Chondrocyte (in vitro differentiated cells): ENCODE data around the gene CHMP1B. TPM values are rescaled to one million over a fixed set of nuclear protein-coding genes. Genes with fewer than 3 reads are reported as not detected.

ENCODE experiments used
- DNase-seq: peaks from one replicate; pipeline ENCODE4 v3.0.0; 2021; ENCODE audit warnings: mixed read lengths, low spot score
- H3K27ac Mint-ChIP-seq: one replicate; pipeline ENCODE4 v1.8.0; 2021; ENCODE audit warnings: mild to moderate bottlenecking, moderate library complexity, mixed read lengths; ENCODE audit not compliant: unreplicated experiment
- H3K27me3 Mint-ChIP-seq: 2 replicates; pipeline ENCODE4 v1.8.0; 2021; ENCODE audit warnings: low read depth, mixed read lengths
- H3K36me3 Mint-ChIP-seq: 2 replicates; pipeline ENCODE4 v1.8.0; 2021; ENCODE audit warnings: low read depth, mixed read lengths
- H3K4me1 Mint-ChIP-seq: 2 replicates; pipeline ENCODE4 v1.8.0; 2021; ENCODE audit warnings: low read depth, mild to moderate bottlenecking, mixed read lengths
- H3K4me3 Mint-ChIP-seq: one replicate; pipeline ENCODE4 v1.8.0; 2021; ENCODE audit warnings: mild to moderate bottlenecking, moderate library complexity, mixed read lengths; ENCODE audit not compliant: unreplicated experiment
- H3K9me3 Mint-ChIP-seq: 2 replicates; pipeline ENCODE4 v1.8.0; 2021; ENCODE audit warnings: low read depth, mixed read lengths
- CTCF ChIP-seq: fragments of 200-600 bp; sonication (generic); IDR thresholded peaks from 2 replicates; pipeline ENCODE4 v1.5.0; 2021; ENCODE audit warnings: antibody characterized with exemption, mild to moderate bottlenecking, moderate library complexity
- total RNA-seq: library from RNA; stranded (reverse); gene quantifications from 3 replicates; pipeline ENCODE4 v1.2.1, GENCODE V29; 2021

The CHMP1B gene
- total RNA-seq, 1 donor from 2014 or later: 32.5 TPM

GRCh38 chr18:11873670-11874340, 22.6 kb downstream of the CHMP1B start:
- no peak overlapping the region for H3K27ac Mint-ChIP-seq
- H3K4me3 Mint-ChIP-seq: no peak overlapping the region
- H3K27me3 Mint-ChIP-seq: no peaks in the 10 kb centered on the region
- H3K4me1 Mint-ChIP-seq: no peaks in the 10 kb centered on the region
- H3K36me3 Mint-ChIP-seq: peaks cover 4% of the 10 kb centered on the region
- no peak for DNase-seq
- TF ChIP-seq CTCF: no peak
- H3K9me3 Mint-ChIP-seq: peaks cover 3% of the 10 kb centered on the region

- TF ChIP-seq CTCF: no peak
- H3K27ac Mint-ChIP-seq: no peak overlapping the region
- DNase-seq: no peak
- peaks cover 3% of the 10 kb centered on the region for H3K9me3 Mint-ChIP-seq
- no peak overlapping the region for H3K4me3 Mint-ChIP-seq
- H3K36me3 Mint-ChIP-seq: peaks cover 4% of the 10 kb centered on the region
- H3K4me1 Mint-ChIP-seq: no peaks in the 10 kb centered on the region
- H3K27me3 Mint-ChIP-seq: no peaks in the 10 kb centered on the region
Measured at GRCh38 chr18:11874676-11875075, 23.5 kb downstream of the CHMP1B start.

- no peak for TF ChIP-seq CTCF
- DNase-seq: no peak
- Mint-ChIP-seq H3K27ac (no peak overlapping the region), H3K36me3 (peaks cover 6% of the 10 kb centered on the region), H3K4me1 (no peaks in the 10 kb centered on the region), H3K9me3 (peaks cover 3% of the 10 kb centered on the region), H3K4me3 (no peak overlapping the region), H3K27me3 (no peaks in the 10 kb centered on the region)
Measured at GRCh38 chr18:11877497-11878135, 26.4 kb downstream of the CHMP1B start.

- no peak for TF ChIP-seq CTCF
- H3K4me1 Mint-ChIP-seq: no peaks in the 10 kb centered on the region
- no peaks in the 10 kb centered on the region for H3K27me3 Mint-ChIP-seq
- H3K27ac Mint-ChIP-seq: no peak overlapping the region
- H3K9me3 Mint-ChIP-seq: no peaks in the 10 kb centered on the region
- DNase-seq: no peak
- peaks cover 19% of the 10 kb centered on the region for H3K36me3 Mint-ChIP-seq
- no peak overlapping the region for H3K4me3 Mint-ChIP-seq
Measured at GRCh38 chr18:11880586-11881304, 29.5 kb downstream of the CHMP1B start.

- no peak for TF ChIP-seq CTCF
- Mint-ChIP-seq H3K36me3 (peaks cover 25% of the 10 kb centered on the region), H3K27me3 (no peaks in the 10 kb centered on the region), H3K4me1 (no peaks in the 10 kb centered on the region), H3K9me3 (no peaks in the 10 kb centered on the region), H3K4me3 (no peak overlapping the region), H3K27ac (no peak overlapping the region)
- no peak for DNase-seq
Measured at GRCh38 chr18:11882636-11883035, 31.4 kb downstream of the CHMP1B start.
